GM12878 (cell line): ENCODE results near the gene NFATC3. TPM values are rescaled to one million over a fixed set of nuclear protein-coding genes. Genes with fewer than 3 reads are reported as not detected.

Source experiments
- ATAC-seq: fragments of 200-7000 bp; cut with Tn5 transposase; 3 replicates; pipeline ENCODE4 v1.9.1; 2020; ENCODE audit warnings: mild to moderate bottlenecking, moderate library complexity
- BruUV-seq: library from RNA; stranded (reverse); fragments of 400-500 nt; replicated peaks from 2 replicates; lab custom pipeline; 2021; lab: Mats Ljungman, UMichigan
- CTCF ChIA-PET: fragments of 300-600 bp; sonication (Branson Sonifier 250); formaldehyde crosslinking; extraction: SDS; loops from one replicate; lab custom pipeline; 2021; ENCODE audit warnings: inconsistent platforms; lab: Yijun Ruan, JAX
- POLR2A ChIA-PET: fragments of 350-600 bp; formaldehyde crosslinking; extraction: SDS; loops from one replicate; lab custom pipeline; 2021; ENCODE audit warnings: inconsistent platforms; lab: Charles Lee
- RAD21 ChIA-PET: fragments of 300-600 bp; sonication (Branson Sonifier 250); formaldehyde crosslinking; loops from one replicate; lab custom pipeline; 2023; ENCODE audit warnings: antibody characterized with exemption; ENCODE audit not compliant: unreplicated experiment; lab: Charles Lee
- SMC1A ChIA-PET: fragments of 300-600 bp; sonication (Branson Sonifier 250); formaldehyde crosslinking; loops from one replicate; lab custom pipeline; 2023; ENCODE audit not compliant: unreplicated experiment, uncharacterized antibody; lab: Charles Lee
- DNase-seq: peaks from one replicate; pipeline ENCODE4 v3.0.0-alpha.2; 2011; ENCODE audit warnings: low read depth, low spot score
- FAIRE-seq: peaks from 3 replicates; lab custom pipeline; 2011; peaks lifted over from hg19 to GRCh38; lab: Jason Lieb, UNC
- H2AFZ ChIP-seq: 2 replicates; pipeline ENCODE4 v1.6.0; 2011; ENCODE audit warnings: low read depth, low read length, control low read depth; ENCODE audit not compliant: control insufficient read depth
- H3K27ac ChIP-seq: 2 replicates; pipeline ENCODE4 v1.5.1; 2011; ENCODE audit warnings: control low read depth; ENCODE audit not compliant: control insufficient read depth, insufficient read depth
- H3K27me3 ChIP-seq, 2 experiments: replicated peaks in 1 of 2; 2 replicates each; pipeline versions ENCODE4 v1.6.0 to v1.6.1; 2011; ENCODE audit warnings: low read length in 1 of 2; ENCODE audit not compliant: control insufficient read depth in 2 of 2, insufficient read depth in 2 of 2
- H3K36me3 ChIP-seq, 2 experiments: 2 replicates each; pipeline ENCODE4 v1.5.1; 2011; ENCODE audit warnings: low read length in 1 of 2; ENCODE audit not compliant: control insufficient read depth in 2 of 2, insufficient read depth in 2 of 2
- H3K4me1 ChIP-seq: 2 replicates; pipeline ENCODE4 v1.6.1; 2011; ENCODE audit warnings: mild to moderate bottlenecking, low read length, moderate library complexity, mixed read lengths; ENCODE audit not compliant: control insufficient read depth, insufficient read depth
- H3K4me2 ChIP-seq: 2 replicates; pipeline ENCODE4 v1.6.0; 2011; ENCODE audit warnings: control low read depth; ENCODE audit not compliant: control insufficient read depth, insufficient read depth
- H3K4me3 ChIP-seq: fragments of 200-600 bp; sonication (generic); 2 replicates; pipeline ENCODE4 v1.5.1; 2016
- H3K79me2 ChIP-seq: 2 replicates; pipeline ENCODE4 v1.6.0; 2011; ENCODE audit warnings: low read length; ENCODE audit not compliant: control insufficient read depth, insufficient read depth
- H3K9ac ChIP-seq: 2 replicates; pipeline ENCODE4 v1.8.0; 2011; ENCODE audit warnings: low read length, control low read depth, mixed read lengths; ENCODE audit not compliant: control insufficient read depth, insufficient read depth
- H3K9me3 ChIP-seq: replicated peaks from 3 replicates; pipeline ENCODE4 v1.5.1; 2011; ENCODE audit warnings: mild to moderate bottlenecking, low read length; ENCODE audit not compliant: control insufficient read depth, insufficient read depth
- H4K20me1 ChIP-seq: 2 replicates; pipeline ENCODE4 v1.6.0; 2011; ENCODE audit not compliant: control insufficient read depth, insufficient read depth
- FOS ChIP-seq: IDR thresholded peaks from 3 replicates; pipeline ENCODE4 v1.6.1; 2011; ENCODE audit warnings: borderline replicate concordance; ENCODE audit not compliant: insufficient read length; ENCODE audit errors: extremely low read depth
- FOXM1 ChIP-seq: IDR thresholded peaks from 2 replicates; pipeline ENCODE4 v1.6.1; 2012; ENCODE audit warnings: low read depth, mild to moderate bottlenecking, inconsistent platforms, low read length, moderate library complexity
- JUND ChIP-seq: IDR thresholded peaks from 2 replicates; pipeline ENCODE4 v1.6.1; 2012; ENCODE audit warnings: low read depth, mild to moderate bottlenecking, low read length, improper control_type of control experiment, moderate library complexity
- KDM1A ChIP-seq: fragments of 200-600 bp; sonication (generic); IDR thresholded peaks from 2 replicates; pipeline ENCODE4 v1.6.1; 2016; ENCODE audit warnings: borderline replicate concordance
- KLF5 ChIP-seq: fragments of 450-650 bp; IDR thresholded peaks from 2 replicates; pipeline ENCODE4 v1.6.1; 2014; ENCODE audit warnings: mild to moderate bottlenecking; ENCODE audit not compliant: partially characterized antibody
- MTA3 ChIP-seq: IDR thresholded peaks from 2 replicates; pipeline ENCODE4 v1.6.1; 2012; ENCODE audit warnings: low read length, inconsistent platforms, borderline replicate concordance
- RB1 ChIP-seq: fragments of 450-650 bp; formaldehyde crosslinking; IDR thresholded peaks from 2 replicates; pipeline ENCODE4 v1.6.1; 2017; ENCODE audit warnings: mild to moderate bottlenecking, borderline replicate concordance
- RUNX3 ChIP-seq: IDR thresholded peaks from 2 replicates; pipeline ENCODE4 v1.6.1; 2012; ENCODE audit warnings: low read length, inconsistent platforms
- SUPT20H ChIP-seq: IDR thresholded peaks from 2 replicates; pipeline ENCODE4 v1.6.1; 2011; ENCODE audit warnings: low read depth, mild to moderate bottlenecking, low read length, moderate library complexity, borderline replicate concordance; ENCODE audit not compliant: control insufficient read depth
- YBX1 ChIP-seq: fragments of 450-650 bp; IDR thresholded peaks from 2 replicates; pipeline ENCODE4 v1.6.1; 2016; ENCODE audit warnings: antibody characterized with exemption
- ZNF687 ChIP-seq: fragments of 450-650 bp; IDR thresholded peaks from 2 replicates; pipeline ENCODE4 v1.6.1; 2017; ENCODE audit warnings: mild to moderate bottlenecking, moderate library complexity
- WGBS: methylation state at CpG from one replicate; pipeline ENCODE4 v1.1.6; 2016; ENCODE audit warnings: low lambda C conversion rate; ENCODE audit not compliant: insufficient replicate concordance, insufficient coverage; ENCODE audit errors: missing lambda C conversion rate; 5-methylcytosine and 5-hydroxymethylcytosine counted together
- in situ Hi-C: fragments of 300-500 bp; cut with MboI; formaldehyde crosslinking; loops from 9 replicates; pipeline ENCODE4 v1.14.3; 2018; ENCODE audit warnings: mixed read lengths
- intact Hi-C: fragments of 100-400 bp; cut with micrococcal nuclease; formaldehyde crosslinking; loops from one replicate; pipeline ENCODE4 v1.14.2; 2022; ENCODE audit not compliant: unreplicated experiment
- polyA plus RNA-seq, 11 experiments: library from polyadenylated mRNA; depleted of rRNA in 4 of 11; unstranded in 6 of 11; stranded (reverse) in 5 of 11; fragments of >200 nt; fragmentation: Nextera tagmentation in 4 of 11; fragmentation: Illumina TruSeq in 1 of 11; extraction: Ambion mirVana in 4 of 11; extraction: Trizol in 1 of 11; gene quantifications; 1 replicate in 1 of 11; 2 replicates in 10 of 11; pipeline versions ENCODE4 v1.2.1 to v1.2.3, GENCODE V29; 2011 to 2016; ENCODE audit warnings: inconsistent platforms in 2 of 11, missing spikeins in 2 of 11, low read depth in 1 of 11
- total RNA-seq, 4 experiments: library from RNA; depleted of rRNA in 3 of 4; stranded (reverse); fragments of >200 nt in 3 of 4; fragmentation: Illumina TruSeq in 1 of 4; extraction: Trizol in 1 of 4; gene quantifications; 2 replicates each; pipeline versions ENCODE4 v1.2.1 to v1.2.3, GENCODE V29; 2013 to 2021
- TF ChIP-seq, protein P1 (sequence below): fragments of 450-650 bp; IDR thresholded peaks from 2 replicates; pipeline ENCODE4 v1.6.1; 2014; ENCODE audit warnings: mild to moderate bottlenecking
- TF ChIP-seq, protein P2 (sequence below): fragments of 450-650 bp; IDR thresholded peaks from 2 replicates; pipeline ENCODE4 v1.6.1; 2016; ENCODE audit warnings: mild to moderate bottlenecking
- TF ChIP-seq, protein P3 (sequence below): IDR thresholded peaks from 2 replicates; pipeline ENCODE4 v1.6.1; 2011; ENCODE audit warnings: low read depth, low read length, improper control_type of control experiment, borderline replicate concordance

The NFATC3 gene
- total and polyA plus RNA-seq, 10 of the 15 experiments (the other 5 are each of a cell fraction or from before 2014, with no cell fraction given) = 4.2 to 37.6 (median 24.9) TPM

DNA sequence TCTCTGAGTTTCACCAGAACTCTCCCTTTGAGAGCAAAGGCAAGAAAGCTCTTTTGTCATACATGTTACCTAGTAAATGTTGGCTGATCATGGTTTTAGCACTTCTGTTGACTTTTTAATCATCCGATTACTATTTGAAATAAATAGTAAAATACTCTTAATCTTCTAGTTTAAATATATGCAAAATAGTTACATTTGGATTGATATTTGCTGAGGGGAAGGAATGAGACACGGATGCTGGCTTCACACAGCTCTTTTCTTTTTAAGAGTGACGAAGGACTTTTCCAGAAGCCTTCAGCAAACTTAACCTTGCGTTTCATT is 9.4 kb downstream of the NFATC3 start (continued):
- TF ChIP-seq, protein P1, sequence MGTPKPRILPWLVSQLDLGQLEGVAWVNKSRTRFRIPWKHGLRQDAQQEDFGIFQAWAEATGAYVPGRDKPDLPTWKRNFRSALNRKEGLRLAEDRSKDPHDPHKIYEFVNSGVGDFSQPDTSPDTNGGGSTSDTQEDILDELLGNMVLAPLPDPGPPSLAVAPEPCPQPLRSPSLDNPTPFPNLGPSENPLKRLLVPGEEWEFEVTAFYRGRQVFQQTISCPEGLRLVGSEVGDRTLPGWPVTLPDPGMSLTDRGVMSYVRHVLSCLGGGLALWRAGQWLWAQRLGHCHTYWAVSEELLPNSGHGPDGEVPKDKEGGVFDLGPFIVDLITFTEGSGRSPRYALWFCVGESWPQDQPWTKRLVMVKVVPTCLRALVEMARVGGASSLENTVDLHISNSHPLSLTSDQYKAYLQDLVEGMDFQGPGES = no peak

- CTCF ChIA-PET = interaction anchor here (0.7 to 7.6 kb wide), 5 partner anchors 10 to 132 kb away, joined by 3 to 58 read pairs (median 4); no protein-coding TSS in a partner anchor
- RAD21 ChIA-PET = interaction anchor here (1.0 kb wide), 1 partner anchor 9 kb away, joined by 3 read pairs; no protein-coding TSS in a partner anchor
Observed at GRCh38 chr16:68096491-68096890, 11.3 kb downstream of the NFATC3 start.

More at GRCh38 chr16:68096491-68096890, 11.3 kb downstream of the NFATC3 start:
- ATAC-seq (no peak), FAIRE-seq (no peak), DNase-seq (no peak)
- Histone ChIP-seq H3K27me3 (no peaks in the 10 kb centered on the region), H4K20me1 (no peaks in the 10 kb centered on the region), H3K79me2 (peaks cover 73% of the 10 kb centered on the region), H2AFZ (no peak overlapping the region), H3K9me3 (no peaks in the 10 kb centered on the region), H3K9ac (no peak overlapping the region), H3K4me3 (no peak overlapping the region), H3K27ac (no peak overlapping the region), H3K36me3 (no peaks in the 10 kb centered on the region; a peak in 1 of 4 replicates), H3K4me2 (no peak overlapping the region), H3K4me1 (peaks cover 9% of the 10 kb centered on the region)
- ChIA-PET SMC1A (interaction anchor here (0.7 to 1.9 kb wide), 9 partner anchors 9 to 131 kb away, joined by 3 to 5 read pairs (median 3); no protein-coding TSS in a partner anchor), POLR2A (interaction anchor here (0.6 to 1.1 kb wide), 2 partner anchors 14 to 153 kb away, joined by 3 to 5 read pairs; no protein-coding TSS in a partner anchor)
- in situ Hi-C loops = no loop called here
- intact Hi-C loops = no loop called here
- WGBS = 98% methylated on average over 2 of the region's 2 CpGs
- no TSS peak for BruUV-seq
- TF ChIP-seq, protein P2, sequence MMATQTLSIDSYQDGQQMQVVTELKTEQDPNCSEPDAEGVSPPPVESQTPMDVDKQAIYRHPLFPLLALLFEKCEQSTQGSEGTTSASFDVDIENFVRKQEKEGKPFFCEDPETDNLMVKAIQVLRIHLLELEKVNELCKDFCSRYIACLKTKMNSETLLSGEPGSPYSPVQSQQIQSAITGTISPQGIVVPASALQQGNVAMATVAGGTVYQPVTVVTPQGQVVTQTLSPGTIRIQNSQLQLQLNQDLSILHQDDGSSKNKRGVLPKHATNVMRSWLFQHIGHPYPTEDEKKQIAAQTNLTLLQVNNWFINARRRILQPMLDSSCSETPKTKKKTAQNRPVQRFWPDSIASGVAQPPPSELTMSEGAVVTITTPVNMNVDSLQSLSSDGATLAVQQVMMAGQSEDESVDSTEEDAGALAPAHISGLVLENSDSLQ = no peak
- TF ChIP-seq SUPT20H (no peak), FOS (no peak), JUND (no peak), YBX1 (no peak), MTA3 (no peak), RB1 (no peak), KDM1A (no peak), RUNX3 (no peak), KLF5 (no peak), FOXM1 (no peak), ZNF687 (no peak)
- TF ChIP-seq, protein P3, sequence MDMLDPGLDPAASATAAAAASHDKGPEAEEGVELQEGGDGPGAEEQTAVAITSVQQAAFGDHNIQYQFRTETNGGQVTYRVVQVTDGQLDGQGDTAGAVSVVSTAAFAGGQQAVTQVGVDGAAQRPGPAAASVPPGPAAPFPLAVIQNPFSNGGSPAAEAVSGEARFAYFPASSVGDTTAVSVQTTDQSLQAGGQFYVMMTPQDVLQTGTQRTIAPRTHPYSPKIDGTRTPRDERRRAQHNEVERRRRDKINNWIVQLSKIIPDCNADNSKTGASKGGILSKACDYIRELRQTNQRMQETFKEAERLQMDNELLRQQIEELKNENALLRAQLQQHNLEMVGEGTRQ = no peak
